Fibroblast of skin of abdomen (primary cell): ENCODE data around the gene SELENON.

ENCODE experiments used
- DNase-seq: peaks from one replicate; pipeline ENCODE4 v3.0.0-alpha.2; 2013

The SELENON gene

DNA sequence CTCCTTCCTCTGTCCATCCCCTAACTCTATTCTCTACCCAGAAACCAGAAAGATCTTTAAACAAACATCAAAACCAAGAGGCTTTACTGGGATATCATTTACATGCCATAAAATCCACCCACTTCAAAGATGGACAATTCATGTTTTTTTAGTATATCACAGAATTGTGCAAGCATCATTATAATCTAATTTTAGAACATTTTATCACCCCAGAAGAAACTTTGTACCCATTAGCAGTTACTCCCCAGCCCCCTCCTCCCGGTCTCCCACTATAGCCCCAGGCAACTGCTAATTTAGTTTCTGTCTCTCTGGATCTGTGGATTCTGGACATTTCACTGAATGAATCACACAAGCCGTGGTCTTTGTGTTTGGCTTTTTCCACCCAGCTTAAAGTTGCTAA, 4.8 kb upstream of the SELENON start:
- no peak for DNase-seq

DNA sequence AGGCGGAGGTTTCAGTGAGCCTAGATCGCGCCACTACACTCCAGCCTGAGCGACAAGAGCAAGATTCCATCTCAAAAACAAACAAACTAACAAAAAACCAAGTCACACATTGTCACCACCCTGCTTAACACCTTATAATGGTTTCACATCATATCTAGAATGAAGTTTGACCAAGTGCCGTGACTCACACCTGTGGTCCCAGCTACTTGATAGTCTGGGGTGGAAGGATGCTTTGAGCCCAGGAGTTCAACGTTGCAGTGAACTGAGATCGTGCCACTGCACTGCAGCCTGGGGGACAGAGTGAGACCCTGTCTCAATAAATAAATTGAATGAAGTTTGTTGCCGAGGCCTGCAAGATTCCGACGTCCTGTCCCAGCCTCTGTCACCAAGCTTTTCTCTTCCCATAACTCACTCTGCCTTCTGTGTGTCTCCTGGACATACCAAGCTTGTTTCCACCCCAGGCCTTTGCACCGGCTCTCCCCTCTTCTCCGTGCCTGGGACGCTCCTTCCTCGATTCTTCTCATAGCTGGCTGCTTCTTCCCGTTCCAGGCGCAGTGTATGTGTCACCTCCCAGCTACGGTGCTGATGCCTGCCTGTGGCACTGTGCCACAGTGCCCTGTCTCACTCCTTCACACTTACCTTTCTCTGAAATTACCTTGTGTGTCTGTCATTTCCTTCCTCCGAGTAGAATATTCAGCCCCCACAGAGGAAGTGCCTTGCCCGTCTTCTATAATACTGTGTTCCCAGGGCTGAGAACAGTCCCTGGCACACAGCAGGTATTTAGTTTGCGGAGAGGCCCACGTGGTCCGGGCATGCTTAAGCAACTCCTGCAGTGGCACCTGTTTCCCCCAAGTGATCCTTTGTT, 3.8 kb upstream of the SELENON start:
- no peak for DNase-seq

DNA sequence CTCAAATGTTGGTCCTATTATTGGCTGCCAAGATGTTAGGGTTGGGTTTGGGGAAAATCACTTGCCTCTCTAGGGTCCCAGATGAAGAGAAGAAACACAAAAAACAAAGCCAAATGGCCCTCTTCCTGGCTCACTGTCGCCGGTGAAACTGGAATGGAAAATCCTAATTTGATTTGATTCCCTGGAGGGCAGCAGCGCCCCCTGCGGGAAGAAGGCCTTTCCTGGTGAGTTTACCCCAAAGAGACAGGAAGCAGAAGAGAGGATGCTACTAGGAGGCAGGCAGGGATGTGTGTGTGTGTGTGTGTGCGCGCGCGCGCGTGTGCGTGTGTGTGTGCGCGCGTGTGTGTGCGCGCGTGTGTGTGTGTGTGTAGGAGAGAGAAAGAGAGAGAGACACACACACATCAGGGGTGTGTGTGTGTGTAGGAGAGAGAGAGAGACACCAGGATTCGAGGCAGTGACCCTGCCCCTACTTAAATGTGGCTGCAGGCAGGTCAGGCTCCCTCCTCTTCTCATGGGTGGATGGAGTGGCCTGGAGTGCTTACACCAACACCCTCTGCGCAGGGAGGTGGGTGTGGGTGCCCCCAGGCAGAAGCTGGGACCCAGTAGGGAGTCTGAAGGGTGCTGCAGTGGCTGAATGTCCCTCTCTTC, 3.1 kb upstream of the SELENON start:
- DNase-seq: peak; percentile 65

DNA sequence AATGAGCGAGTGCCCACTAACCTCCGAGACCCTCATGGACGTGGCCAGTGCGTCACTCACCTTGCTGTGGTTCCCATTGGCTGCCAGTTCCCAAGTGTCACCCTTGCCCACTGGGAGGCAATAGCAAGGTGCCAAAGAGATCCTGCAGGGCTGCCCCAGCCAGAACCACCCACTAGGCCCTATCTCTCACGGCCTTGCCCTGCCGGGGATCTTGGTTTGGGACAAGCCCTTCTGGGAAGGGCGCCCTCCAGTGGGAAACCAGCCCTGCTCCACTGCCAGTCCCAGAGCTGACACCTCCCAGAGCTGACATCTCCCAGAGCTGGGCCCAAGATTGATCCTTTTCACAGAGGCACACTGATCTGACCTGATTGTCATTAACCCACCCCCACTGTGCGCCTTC, 2.1 kb upstream of the SELENON start:
- no peak for DNase-seq

DNA sequence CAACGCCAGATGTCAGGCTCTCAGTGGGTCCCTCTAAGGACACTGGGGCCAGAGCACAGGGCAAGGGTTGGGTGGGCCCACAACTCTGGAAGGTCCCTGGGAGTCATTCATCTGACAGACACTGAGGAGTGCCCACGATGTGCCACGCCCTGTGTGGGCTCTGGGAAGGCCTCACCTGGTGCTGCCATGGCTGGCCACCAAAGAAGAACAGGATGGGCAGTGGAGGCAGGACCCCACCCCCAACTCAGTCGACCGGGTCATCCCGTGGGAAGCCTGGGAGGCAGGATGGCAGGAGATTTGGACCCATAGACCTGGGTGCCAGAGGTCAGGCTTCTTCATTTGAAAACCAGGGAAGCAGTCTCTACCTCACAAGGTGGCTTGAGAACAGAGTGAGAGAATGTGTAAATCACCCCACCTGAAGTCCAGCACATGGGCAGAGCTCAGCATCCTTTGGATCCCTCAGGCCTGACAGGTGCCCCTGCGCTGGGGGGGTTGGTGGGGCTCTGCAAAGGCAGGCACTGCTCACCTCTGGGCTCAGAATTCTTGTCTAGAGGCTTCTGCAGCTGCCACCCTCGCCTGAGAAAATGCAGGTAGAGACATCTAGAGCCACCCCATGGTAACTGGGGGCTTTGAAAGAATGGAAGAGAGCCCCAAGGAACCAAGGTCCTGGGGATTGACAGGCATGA, 1.2 kb upstream of the SELENON start:
- no peak for DNase-seq

DNA sequence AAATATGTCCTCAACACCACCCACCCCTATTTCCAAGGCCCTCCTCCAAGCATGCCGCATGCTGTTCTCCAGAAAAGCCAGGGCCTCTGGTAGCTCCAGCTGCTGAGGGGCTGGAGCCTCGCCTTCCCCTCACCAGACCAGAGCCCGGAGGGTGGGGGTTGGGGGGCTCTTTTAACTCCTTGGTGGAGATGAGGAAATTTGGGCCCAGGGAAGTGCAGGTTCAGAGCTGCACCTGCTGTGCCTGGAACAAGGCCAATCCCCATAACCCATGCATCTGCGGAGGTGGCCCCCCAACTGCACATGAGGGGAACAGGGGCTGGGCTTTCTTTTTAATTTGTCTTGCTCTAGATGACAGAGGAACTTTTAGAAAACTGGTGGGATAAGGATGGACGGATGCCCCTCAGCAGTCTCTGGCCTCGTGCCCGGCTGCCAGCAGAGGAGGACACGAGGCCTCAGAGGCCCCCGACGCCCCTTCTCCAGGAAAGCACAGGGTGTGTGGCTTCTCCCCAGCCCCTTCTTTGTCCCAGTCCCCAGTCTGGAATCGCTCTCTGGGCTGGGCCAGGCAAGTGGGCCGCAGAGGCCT, 550 bp upstream of the SELENON start:
- no peak for DNase-seq

DNA sequence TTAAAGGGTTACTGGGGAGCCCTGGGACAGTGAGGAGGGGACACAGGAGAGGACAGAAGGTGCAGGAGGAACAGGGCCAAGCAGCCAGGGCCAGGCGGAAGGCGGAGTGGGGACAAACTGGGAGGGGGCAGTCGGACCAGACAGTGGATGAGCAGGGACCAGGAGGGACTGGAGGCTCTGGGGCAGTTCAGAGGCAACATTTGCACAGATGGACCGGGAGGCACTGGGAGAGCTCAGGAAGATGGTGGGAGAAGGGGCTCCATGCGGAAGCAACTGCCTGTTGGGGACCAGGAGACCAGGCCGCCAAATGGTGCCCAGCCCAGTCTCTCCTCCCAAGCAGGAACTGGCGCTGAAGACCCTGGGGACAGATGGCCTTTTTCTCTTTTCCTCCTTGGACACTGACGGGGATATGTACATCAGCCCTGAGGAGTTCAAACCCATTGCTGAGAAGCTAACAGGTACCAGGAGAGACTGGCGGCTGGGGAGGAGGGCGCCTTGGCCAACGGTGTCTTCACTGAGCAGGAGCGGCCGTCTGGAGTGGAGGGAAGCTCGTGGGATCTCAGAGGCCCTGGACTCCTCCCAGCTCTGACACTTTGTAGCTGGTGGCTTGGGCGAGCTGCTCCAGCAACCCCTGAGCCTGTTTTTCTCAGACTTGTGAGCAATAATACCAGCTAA, 847 bp downstream of the SELENON start:
- DNase-seq: no peak

DNA sequence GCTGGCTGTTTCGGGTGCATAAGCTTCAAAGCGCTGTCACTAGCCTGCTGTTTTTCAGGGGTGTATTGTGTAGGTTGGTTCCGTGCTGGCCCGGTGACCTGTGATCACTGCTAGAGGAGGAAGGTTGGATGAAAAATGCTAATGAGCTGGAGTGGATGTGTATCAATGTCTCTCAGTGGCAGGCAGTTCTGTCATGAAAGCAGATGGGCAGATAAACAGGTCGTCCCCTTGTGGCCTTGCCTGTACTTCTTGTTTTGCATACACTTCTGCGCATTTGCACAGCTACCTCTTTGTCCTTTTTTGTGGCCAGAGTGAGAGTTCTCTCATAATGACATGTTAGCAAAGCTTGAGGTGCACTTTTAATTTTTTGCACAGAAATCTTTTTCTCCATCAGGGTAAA, 2.9 kb downstream of the SELENON start:
- no peak for DNase-seq

DNA sequence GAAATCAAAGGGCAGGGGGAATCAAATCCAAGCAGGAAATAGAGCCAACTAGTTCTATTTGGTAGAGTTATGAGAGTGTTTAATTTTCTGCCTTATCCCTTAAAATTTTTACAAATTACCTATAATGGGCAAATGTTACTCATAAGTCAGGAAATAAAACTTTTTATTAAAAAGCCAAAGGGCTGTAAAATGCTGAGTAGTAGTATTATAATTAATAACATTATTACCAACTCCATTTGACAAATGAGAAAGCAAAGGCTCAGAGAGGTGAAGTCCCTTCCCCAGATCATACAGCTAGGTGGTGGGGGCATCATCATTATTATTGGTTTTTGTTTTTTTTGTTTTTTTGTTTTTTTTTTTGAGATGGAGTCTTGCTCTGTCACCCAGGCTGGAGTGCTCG, 3.4 kb downstream of the SELENON start:
- no peak for DNase-seq

DNA sequence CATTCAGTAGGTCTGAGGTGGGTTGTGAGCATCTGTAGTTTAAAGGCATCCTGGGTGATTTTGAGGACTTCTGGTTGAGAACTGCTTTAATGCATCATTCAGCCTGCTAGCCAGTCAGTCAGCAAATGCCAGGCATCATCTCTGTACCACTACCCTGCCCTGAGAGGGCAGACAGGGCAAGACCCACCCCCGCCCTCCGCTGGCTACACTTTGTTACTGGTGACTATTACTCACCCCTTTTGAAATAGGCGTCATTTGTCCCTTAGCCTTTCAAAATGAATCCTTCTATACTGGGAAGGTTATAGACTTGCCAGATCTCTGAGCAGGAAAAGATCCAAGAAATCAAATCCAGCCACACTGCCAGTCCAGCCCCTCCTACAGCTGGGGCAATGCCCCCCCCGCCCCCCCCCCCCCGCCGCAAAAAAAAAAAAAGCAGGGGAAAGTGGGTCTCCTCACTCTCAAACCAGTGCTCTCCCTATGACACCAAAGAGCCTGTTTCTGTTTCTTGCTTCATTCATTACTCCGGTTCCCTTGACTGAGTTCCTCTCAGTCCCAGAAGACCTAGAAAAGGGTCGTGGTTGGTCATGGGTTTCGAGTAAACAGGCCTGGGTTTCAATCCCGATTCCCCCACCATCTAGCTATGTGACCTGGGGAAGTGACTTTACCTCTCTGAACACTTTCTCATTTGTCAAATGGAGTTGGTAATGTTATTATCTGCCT, 4.4 kb downstream of the SELENON start:
- DNase-seq: no peak

DNA sequence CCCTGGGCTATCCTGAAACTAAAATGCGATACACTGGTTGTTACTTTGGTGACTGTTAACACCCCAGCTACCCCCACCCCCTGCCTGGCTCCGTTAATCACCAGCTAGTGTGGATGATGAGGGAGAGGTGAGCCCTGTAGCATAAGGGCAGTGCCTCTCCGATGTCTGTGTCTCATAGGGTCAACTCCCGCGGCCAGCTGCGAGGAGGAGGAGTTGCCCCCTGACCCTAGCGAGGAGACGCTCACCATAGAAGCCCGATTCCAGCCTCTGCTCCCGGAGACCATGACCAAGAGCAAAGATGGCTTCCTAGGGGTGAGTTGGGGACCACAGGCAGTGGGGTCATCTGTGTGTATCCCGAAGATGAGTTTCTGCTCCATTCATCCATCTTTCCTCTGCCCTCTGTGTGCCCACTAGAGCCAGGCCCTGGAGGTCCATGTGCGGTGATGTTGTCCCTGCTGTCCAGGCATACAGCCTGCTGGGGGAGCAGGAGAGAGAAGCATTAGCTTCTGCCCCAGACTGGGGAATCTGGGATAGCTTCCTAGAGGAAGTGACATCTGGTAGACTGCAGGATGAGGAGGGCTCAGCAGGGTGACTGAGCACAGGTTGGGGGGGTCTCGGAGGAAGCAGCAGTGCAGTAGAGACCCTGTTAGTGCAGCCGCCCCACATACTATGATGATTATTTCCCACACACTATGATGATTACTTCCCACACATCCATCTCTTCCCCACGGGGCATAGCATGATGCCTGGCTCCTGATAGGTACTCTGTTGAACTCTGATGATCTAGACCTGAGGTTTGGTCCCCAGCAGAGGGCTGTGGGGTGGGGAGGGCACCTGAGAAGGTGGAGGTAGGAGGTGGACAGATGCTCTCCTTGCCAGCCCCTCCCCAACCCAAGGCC, 5.2 kb downstream of the SELENON start:
- DNase-seq: no peak

DNA sequence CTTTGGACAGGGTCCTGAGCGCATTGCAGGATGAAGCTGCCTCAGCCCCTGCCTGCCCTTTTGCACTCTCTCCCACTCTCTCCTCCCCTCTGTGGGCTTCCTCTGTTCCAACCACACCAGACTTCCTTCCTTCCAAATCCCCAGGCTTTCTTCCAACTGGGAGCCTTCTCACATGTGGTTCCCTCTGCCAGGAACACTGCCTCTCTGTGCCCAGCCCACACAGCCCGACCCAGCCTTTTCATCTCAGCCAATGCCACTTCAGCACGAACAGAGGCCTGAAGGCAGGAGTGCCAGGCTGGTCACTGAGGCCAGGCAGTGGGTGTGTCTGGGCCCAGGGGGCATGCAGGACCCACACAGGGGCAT, 5.9 kb downstream of the SELENON start:
- DNase-seq: no peak

DNA sequence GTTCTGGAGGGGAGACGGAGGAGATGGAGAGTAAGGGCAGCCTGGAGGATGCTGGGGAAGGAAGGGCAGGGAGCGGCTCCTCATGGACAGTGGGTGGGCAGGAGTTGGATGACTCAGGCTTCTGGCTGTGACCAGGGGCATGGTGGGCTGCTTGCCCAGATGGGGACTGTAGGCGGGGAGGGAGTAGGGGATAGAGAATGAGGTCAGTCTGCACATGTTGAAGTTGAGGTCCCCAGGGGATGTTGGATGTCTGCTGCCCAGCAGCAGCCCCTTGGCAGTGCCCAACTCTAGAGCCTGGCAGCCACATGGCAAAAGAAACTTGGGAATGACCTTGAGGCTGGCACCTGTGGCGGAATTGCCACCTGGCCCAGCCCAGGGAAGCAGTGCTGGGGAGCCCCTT, 6.4 kb downstream of the SELENON start:
- DNase-seq: peak; percentile 51

DNA sequence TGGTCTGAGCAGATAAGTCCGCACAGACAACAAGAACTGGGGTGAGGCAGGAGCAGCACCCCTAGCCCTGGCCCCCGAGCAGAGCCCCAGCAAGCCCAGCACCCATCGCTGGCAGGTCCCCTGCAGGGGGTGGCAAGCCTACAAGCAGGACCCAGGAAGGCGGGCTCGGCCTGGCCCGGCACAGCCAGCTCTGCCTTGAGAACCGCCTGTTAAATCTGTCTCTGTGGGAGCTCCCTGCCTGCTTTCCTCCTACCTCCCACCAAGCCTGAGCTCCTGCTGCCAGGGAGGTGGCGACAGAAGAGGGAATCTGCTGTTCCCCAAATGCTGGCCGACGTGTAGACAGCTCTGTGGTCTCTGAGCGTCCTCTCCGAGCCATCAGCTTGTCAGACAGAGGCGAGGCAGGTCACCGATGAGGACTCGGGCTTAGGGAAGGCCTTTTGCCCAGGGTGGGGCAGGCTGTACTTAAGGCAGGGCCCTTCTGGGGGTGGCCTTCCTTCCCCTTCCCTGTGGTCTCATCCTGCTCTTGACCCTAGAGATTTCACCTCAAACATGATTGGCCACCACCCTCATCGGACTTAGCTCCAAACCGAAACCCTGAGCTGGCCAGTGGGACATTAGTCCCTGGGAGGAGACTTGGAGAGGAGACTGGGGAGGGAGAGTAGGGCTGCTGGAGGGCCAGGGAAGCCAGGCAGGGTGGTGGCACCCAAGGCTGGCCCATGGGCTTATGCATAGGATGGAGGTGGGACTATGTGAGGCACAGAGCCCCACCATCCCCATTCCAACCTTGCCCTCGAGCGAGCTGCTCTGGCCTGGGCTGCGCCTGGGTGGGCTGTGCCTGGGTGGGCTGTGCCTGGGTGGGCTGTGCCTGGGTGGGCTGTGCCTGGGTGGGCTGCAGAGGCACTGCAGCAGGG, 7.7 kb downstream of the SELENON start:
- no peak for DNase-seq

DNA sequence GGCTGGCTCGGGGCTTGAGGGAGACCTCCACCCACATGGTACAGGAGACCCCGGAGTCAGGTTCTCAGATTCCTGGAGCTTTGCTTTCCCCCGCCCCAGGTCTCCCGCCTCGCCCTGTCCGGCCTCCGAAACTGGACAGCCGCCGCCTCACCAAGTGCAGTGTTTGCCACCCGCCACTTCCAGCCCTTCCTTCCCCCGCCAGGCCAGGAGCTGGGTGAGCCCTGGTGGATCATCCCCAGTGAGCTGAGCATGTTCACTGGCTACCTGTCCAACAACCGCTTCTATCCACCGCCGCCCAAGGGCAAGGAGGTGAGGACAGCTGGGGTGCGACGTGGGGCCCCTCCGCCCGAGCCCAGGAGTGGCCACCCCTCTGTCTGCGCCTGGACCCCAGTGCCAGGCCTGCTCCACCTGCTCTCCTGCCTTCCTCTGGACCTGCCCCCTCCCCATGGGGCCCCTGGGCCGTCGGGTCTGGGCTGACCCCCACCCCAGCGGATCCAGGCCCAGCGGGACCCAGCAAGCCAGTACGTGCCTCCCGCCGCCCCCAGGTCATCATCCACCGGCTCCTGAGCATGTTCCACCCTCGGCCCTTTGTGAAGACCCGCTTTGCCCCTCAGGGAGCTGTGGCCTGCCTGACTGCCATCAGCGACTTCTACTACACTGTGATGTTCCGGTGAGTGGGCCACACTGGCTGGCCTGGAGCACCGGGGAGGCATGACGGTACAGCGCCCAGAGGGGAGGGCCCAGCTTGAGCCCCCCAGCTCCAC, 8.7 kb downstream of the SELENON start:
- no peak for DNase-seq

DNA sequence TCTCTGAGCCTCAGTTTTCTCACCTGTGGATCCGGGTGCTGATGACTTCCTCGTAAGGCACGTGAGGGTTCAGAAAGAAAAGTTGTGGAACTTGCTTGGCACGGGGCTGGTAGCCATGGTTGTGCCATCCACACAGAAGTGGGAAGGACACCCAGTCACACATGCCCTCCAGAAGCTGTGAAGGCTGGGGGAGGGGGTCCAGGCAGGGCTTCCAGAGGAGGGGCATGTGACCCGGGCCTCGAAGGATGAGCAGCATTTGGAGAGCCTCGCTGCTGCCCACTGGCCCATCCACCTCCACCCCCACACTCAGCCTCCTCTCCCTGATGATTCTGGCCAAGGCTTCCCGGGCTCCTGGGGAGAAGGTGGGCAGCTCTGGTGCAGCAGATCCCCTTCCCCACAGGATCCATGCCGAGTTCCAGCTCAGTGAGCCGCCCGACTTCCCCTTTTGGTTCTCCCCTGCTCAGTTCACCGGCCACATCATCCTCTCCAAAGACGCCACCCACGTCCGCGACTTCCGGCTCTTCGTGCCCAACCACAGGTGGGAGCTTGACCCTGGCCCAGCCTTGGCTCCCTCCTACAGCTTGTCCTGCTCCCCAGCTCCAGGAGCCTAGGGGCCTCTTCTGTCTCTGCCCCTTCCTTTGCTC, 9.4 kb downstream of the SELENON start:
- DNase-seq: no peak

DNA sequence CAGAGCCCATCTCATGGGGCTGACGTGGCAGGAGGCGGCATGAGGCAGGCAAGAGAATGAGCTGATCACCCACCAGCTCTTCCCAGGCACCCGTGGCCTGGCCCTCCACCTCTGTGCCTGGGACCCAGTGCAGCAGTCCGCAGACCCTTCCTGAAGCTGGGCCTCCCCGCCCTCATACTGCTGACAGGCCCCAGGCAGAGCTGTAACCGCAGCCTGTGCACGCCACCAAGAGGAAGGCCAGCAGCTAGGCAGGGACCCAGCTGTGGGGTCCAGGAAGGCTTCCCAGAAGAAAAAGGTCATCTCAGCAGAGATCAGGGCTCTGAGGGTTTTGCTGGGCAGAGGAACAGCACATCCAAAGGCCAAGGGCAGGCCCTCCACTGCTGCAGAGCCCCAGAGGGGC, 9.9 kb downstream of the SELENON start:
- no peak for DNase-seq
